Right kidney (tissue), 9 donors: ENCODE data around the gene PELI3.
"Not testable (repeated sequence)": the region's sequence is repeated elsewhere in the genome, so short reads cannot be mapped to it uniquely, and the experiment has no call there.

Source experiments
- DNase-seq: peaks from one replicate; pipeline ENCODE4 v3.0.0-alpha.2; 2016
- long read RNA-seq, 8 donors: transcript quantifications; one replicate each; lab custom pipeline, GENCODE V29; 2026

Gene PELI3, protein sequence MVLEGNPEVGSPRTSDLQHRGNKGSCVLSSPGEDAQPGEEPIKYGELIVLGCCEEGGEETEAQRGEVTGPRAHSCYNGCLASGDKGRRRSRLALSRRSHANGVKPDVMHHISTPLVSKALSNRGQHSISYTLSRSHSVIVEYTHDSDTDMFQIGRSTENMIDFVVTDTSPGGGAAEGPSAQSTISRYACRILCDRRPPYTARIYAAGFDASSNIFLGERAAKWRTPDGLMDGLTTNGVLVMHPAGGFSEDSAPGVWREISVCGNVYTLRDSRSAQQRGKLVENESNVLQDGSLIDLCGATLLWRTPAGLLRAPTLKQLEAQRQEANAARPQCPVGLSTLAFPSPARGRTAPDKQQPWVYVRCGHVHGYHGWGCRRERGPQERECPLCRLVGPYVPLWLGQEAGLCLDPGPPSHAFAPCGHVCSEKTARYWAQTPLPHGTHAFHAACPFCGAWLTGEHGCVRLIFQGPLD
- long read RNA-seq, donor 1, partial matches to known transcripts, result 0 of 13 reads
- long read RNA-seq, donor 1, other reads (novel, unspliced or antisense), result 12 of 13 reads
- long read RNA-seq, donor 2, partial matches to known transcripts, result 0 of 2 reads
- long read RNA-seq, donor 2, other reads (novel, unspliced or antisense), result 0 of 2 reads
- long read RNA-seq, donor 3, partial matches to known transcripts, result 0 of 3 reads
- long read RNA-seq, donor 3, other reads (novel, unspliced or antisense), result 0 of 3 reads
- long read RNA-seq, donor 4, result 0 reads
- long read RNA-seq, donor 5, partial matches to known transcripts, result 0 of 5 reads
- long read RNA-seq, donor 5, other reads (novel, unspliced or antisense), result 0 of 5 reads
- long read RNA-seq, donor 6, partial matches to known transcripts, result 5 of 9 reads
- long read RNA-seq, donor 6, other reads (novel, unspliced or antisense), result 0 of 9 reads
- long read RNA-seq, donor 7, partial matches to known transcripts, result 0 of 3 reads
- long read RNA-seq, donor 7, other reads (novel, unspliced or antisense), result 0 of 3 reads
- long read RNA-seq, donor 8, partial matches to known transcripts, result 0 of 1 reads
- long read RNA-seq, donor 8, other reads (novel, unspliced or antisense), result 0 of 1 reads

DNA sequence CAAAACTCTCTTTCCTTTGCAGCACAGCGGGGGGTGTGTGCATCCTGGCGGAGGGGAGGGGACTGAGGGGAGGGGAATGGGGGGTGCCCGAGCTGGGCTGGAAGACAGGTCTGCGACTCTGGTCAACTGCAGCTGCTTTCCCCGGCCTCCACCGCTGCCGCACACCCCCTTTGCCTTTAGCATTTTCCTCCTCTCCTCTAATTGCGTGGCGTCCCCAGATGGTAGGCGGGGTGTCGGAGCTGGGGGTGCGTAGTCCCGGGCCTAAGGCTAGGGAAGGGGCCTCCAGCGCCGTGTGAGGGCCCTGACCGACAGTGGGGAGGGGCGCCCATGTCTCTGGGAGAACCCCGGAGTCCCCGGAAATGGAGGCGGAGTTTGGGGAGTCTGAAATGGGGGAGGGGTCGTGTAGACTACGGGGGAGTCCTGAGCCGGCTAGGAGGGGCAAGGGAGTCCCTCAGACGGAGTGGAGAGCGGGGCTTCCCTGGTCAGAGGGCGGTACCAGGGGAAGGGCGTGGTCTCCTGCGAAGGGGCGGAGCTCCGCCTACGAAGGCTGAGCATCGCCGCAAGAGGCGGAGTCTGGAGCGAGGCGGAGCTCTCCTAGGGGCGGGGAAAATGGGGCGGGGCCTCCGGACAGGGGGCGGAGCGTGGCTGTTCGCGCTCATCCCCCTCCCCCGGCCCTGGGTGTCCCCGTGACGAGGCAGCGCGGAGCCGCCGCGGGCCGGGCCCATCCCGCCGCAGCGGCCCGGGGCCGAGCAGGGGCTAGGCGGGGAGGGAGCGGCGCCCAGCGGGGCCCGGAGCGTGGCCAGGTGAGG, at the start of gene PELI3:
Gene PELI3 (plus strand): TSS at position 681 of the 809 bp plus-strand sequence. CDS start 1,224 bp downstream, outside the sequence.
- DNase-seq, result peak; percentile 85

DNA sequence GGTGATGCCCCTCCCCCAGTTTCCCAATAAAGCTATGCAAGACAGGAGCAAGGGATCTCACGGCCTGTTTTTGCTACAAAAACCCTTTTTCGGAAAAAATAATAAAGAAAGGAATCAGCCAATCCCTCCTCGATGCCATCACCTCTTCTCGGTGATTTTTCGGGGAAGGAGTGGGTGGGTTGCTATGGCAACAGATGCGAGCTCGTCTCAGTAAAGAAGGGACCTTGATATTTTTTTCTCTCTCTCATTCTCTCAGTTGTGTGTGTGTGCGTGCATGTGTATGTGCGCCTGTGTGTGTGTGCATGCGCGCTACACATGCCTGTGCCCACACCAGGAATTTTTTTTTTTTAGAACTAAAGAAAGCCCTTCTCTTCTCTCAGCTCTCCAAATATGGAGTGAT, 49.7 kb upstream of the PELI3 start:
- DNase-seq, result no peak

DNA sequence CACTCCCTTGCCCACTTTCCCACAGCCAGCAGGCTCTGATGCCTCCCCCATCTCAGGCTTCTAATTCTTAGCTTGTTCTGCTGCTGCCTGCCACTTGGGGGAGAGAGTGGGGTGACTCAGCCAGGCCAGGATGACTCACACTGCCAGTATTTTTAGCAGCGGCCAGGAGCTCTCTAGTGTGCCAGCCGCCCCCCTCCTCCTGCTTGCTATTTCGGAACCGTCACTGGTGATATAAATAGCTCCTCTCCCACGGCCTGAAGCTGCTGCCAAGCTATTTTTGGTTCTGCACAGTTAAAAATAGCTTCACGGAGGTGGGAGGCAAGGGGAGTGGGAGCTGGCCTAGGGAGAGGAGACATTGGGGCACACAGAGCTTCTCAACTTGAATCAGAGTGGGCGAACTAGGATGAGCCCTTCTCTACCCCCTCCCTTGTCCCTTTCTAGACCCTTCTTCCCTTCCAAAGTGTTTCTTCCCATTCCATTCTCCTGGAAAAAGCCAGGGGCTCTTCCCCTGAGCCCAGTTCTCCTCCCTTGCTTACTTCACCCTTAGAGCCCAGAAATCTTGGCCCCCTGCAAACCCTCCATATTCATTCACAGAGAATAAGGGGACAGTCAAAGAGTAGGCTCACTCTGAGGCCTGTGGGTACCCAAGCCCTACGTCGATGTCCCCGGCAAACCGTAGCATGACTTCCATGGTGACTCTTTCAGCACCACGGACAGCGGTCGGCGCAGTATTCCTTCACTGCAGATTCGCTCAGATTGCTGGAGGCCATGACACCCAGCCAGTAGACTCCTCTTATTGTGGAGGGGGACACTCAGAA, 48.3 kb upstream of the PELI3 start:
- peak; percentile 42 for DNase-seq

DNA sequence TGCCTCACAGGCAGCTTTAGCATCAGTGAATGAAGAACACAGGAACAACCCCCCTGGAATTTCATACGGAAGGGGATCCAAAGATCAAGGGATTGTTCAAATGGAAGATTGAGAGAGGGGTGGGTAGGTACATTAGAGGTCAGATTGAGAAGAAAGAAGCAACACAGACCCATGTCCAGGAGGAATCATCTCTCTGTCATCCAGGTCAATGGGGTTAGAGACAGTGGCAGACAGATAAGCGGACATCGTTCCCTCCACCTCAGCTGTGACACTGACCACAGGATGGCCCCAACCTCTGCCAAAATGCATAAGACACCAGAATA, 47.8 kb upstream of the PELI3 start:
- no peak for DNase-seq

DNA sequence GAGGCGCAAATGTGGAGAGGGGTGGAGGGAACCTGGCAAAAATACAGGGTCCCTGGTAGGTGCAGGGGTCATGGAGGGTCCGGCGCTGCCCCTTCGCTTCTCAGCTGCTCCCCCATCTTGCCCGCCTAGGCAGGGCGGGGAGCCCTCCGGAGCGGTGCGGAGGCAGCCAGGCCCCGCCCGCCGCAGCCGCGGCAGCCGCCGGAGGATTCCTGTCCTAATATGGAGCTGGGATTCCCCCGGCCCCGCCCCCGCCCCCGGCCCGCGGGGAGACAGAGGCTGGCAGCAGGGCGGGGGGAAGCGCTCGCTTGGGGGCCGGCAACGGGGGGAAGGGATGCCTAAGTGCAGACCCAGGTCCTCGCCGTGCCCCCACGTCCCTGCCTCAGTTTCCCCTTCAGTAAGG, 46.9 kb upstream of the PELI3 start:
- no peak for DNase-seq

DNA sequence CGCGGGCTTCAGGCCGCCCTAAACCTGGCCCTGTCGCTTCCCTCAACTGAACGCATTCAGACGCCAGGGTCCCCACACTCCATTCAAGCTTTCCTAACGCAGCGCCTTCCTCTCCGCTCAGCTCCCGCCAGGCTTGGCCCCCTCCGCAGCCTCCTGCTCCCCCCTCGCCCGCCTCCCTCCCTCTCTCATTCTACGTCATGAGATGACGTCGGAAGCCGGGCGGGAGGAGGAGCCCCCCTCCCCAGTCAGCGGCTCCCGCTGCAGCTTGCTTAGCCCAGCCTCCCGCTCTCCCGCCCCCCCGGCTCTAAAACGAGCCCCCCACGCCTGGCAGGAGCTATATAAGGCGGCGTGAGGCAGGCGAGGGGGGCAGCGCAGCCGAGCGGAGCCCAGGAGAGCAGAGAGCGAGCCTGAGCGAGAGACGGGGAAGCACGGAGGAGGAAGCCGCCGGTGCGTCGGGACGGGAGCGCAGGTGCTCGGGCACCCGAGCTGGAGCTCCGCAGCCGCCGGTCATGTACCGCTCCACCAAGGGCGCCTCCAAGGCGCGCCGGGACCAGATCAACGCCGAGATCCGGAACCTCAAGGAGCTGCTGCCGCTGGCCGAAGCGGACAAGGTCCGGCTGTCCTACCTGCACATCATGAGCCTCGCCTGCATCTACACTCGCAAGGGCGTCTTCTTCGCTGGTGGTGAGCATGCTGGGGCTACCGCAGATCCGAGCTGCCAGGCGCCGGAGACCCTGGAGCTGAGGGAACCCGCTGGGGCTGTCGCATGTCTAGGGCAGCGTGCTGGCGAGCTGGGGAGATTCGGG, 45.8 kb upstream of the PELI3 start, which contains the start of gene NPAS4:
Gene NPAS4 (plus strand): TSS at position 365 of the 806 bp plus-strand sequence. CDS start 145 bp downstream, at position 510.
- no peak for DNase-seq

DNA sequence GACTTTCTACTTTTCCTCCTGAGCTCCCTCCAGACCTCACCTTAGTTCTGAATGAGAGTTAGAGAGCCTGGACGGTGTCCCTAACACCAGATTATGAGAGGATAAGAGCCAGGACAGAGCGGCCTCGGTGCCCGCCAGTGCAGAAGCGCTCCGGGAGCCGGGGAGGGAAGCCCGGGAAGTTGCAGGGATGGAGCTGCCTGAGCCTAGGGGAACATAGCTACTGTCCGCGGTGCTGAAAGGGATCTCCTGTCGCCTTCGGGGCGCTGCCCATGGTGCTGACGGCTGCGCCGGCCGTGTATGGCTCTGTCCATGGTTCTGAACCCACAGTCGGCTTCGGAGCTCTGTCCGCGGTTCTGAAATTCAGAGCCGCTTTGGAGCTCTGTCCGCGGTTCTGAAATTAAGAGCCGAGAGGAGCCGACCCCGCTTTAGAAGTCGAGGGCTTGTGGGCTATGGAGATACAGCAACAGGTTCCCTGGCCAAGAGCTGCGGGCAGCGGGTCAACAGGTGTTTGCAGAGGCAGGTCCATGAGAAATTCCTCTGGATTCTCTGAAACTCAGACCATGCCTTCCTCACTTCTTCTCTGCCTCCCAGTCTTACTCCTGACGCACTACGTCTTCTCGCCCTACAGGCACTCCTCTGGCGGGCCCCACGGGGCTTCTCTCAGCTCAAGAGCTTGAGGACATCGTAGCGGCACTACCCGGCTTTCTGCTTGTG, 45.1 kb upstream of the PELI3 start:
- peak; percentile 97 for DNase-seq

DNA sequence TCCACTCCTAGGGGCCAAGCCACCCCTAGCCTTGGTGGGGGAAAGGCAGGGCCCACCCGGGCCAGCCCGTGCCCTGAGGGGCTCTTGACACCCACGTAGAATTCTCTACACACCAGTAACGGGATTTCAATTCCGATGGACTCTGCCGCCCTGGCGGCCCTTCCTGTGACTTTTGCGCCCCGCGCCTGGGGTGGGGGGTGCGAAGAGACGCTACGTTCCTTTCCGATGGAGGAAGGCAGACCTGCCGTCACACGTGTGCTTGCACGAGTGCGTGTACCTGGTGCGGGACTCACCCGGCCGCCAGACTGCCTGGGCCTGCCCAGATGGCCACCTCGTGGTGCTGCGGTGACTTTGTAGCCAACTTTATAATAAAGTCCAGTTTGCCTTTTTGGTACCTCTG, 40.4 kb upstream of the PELI3 start:
- DNase-seq, result no peak

DNA sequence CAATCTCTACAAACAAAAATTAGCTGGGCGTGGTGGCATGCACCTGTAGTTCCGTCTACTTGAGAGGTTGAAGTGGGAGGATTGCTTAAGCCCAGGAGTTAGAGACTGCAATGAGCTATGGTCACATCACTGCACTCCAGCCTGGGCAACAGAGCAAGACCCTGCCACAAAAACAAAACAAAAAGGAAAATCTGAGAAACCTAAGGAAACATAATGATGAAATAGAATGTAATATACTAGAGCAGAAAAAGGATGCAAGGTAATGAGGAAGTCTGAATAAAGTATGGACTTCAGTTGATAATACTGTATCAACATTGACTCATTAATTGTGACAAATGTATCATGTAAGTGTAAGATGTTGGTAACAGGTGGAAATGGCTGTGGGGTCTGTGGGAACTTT, 37.8 kb upstream of the PELI3 start:
- DNase-seq, result no peak

DNA sequence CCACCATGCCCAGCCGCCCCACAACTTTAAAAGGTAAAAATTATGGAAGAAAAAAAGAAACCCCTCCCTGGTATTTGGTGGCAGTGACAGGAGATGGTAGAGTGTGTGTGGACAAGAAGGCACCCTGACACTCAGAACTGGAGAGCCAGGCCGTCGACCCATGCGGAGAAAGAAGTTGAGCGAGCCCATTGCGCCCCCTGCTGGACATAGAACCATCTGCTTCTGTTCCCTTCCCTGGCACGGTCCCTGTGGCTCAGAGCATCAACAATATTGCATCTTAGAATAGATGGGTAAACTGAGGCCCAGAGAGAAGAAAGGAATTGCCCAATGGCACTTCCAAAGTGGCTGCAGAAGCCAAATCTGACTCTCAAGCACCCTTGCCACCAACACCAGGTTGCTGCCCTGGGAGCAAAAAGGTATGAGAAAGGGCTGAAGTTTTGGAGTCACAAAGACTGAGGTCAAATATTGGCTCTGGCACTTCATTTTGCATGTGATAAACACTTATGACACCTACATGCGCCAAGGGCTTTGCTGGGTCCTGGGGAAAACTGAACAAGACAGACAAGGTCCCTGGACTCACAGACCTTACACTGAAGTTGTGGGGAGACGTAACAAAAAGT, 36.6 kb upstream of the PELI3 start:
- DNase-seq, result no peak

DNA sequence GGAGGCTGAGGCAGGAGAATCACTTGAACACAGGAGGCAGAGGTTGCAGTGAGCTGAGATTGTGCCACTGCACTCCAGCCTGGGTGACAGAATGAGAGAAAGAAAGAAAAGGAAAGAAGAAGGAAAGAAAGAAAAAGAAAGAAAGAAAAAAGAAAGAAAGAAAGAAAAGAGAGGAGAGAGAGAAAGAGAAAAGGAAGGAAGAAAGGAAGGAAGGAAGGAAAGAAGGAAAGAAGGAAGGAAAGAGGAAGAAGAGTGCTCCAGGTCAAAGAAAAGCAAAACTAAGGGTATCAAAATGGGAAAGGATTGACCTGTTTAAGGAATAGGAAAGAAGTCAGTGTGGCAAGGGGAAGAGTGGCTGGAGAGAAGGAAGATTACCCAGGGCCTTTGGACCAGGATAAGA, 35.4 kb upstream of the PELI3 start:
- DNase-seq, result not testable (repeated sequence)

DNA sequence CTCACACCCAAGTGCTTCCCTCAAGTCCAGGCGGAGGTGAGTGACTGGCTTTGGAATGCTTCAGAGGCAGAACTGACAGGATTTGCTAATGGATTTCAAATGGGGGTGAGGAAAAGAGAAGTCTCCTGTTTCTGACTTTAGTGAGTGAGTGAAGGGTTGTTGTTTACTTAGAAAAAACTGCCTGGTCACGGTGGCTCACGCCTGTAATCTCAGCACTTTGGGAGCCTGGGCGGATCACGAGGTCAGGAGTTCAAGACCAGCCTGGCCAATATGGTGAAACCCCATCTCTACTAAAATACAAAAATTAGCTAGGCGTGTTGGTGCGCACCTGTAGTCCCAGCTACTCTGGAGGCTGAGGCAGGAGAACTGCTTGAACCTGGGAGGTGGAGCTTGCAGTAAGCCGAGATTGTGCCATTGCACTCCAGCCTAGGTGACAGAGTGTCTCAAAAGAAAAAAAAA, 34.8 kb upstream of the PELI3 start:
- not testable (repeated sequence) for DNase-seq

DNA sequence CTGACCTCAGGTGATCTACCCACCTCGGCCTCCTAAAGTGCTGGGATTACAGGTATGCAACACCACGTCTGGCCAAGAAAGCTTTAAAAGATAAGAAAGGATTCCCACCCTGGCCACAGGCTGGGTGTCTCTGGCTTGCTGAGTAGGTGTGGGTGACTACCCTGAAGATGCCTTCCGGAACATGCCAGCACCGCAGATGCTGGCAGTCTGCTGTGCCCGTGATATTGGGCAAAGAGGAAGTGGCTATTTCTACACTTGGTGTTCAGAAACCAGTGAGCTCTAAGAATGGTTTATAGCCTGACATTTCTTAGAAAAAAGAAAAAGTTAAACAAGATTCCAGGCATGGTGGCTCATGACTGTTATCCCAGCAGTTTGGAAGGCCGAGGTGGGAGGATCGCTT, 34.1 kb upstream of the PELI3 start:
- DNase-seq, result no peak

DNA sequence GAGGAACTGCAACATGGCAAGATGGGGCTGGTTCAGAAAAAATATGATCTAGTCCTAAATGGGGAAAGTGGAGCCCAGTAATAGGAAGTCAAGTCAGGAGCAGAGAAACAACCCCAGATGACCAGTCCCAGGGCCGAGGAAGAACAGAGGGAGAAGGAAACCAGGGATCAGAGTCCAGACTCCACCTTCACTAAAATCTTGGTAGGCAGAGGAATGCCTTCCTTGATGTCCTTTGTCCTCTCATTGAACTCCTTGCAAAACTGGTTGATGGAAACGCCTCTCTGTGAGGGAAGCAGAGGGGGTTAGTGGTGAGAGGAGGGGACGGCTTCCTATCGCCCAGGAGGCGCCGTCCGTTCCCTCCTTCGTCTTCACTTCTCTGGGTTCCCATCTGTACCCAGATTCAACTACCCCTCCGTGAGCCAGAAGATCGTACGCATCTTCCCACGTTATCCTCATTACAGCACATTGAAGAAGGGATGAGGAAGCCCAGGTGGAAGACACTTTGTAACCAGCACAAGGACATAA, 28.7 kb upstream of the PELI3 start:
- no peak for DNase-seq

DNA sequence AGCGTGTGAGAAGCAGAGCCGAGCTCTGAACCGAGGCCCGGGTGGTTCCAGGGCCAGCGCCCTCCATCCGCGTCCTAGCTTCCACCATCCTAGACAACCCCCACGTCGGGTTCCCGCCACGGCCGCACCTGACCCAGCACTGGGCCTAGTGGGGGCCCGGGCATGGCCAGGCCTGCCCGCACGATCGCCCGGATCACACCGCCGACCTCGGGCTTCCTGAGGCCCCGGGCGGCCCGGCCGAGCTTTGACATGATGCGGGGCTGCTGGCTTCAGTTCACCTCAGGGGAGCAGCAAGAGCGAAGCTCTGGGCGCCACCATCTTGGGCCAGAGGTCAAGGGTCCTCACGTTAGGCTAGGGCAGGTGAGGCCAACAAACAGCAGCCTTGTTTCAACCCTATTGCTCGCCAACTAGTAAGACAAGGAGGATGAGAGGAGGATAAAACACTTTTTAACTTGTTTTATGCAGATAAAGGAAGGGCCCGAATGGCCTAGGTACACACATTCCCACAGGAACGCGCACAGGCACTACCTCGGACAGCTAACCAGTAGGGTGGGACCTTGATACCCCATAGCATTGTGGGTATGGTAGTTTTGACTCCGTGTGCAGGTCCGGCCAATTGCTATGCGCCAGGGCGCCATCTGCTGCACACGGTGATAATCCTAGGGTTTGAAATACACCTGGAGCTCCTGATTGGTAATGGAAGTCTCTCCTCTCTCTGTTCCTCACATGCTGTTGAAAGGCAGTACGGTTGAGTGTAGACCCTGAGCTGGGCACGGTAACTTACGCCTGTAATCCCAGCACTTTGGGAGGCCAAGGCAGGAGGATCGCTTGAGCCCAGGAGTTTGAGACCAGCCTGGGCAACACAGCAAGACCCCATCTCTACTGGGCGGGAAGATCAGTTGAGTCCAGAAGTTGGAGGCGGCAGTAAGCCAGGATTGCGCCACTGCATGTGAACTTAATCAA, 27.9 kb upstream of the PELI3 start, which contains the start of gene MRPL11:
Gene MRPL11 (minus strand): TSS at position 345 of the 963 bp plus-strand sequence. CDS start 94 bp downstream, at position 251.
- DNase-seq, result peak; percentile 97

DNA sequence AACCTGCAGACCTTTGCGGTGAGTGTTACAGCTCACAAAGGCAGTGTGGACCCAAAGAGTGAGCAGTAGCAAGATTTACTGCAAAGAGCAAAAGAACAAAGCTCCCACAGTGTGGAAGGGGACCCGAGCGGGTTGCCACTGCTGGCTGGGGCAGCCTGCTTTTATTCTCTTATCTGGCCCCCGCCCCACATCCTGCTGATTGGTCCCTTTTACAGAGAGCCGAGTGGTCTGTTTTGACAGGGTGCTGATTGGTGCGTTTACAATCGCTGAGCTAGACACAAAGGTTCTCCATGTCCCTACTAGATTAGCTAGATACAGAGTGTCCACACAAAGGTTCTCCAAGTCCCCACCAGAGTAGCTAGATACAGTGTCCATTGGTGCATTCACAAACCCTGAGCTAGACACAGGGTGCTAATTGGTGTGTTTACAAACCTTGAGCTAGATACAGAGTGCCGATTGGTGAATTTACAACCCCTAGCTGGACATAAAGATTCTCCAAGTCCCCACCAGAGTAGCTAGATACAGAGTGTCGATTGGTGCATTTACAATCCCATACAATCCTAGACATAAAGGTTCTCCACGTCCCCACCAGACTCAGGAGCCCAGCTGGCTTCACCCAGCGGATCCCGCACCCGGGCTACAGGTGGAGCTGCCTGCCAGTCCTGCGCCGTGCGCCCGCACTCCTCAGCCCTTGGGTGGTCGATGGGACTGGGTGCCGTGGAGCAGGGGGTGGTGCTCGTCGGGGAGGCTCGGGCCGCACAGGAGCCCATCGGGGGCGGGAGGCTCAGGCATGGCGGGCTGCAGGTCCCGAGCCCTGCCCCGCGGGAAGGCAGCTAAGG, 26.4 kb upstream of the PELI3 start:
- DNase-seq, result not testable (repeated sequence)
